OCI-LY7 (cell line): ENCODE measurements around the gene ZNF132.

Experiments
- CTCF ChIP-seq: fragments of 200-600 bp; sonication (generic); conservative IDR thresholded peaks from 2 replicates; pipeline ENCODE4 v1.5.1; 2014; ENCODE audit warnings: mild to moderate bottlenecking, antibody characterized with exemption, low read length, moderate library complexity, mixed read lengths
- EZH2phosphoT487 ChIP-seq: fragments of 200-600 bp; sonication (generic); IDR thresholded peaks from 2 replicates; pipeline ENCODE4 v1.6.1; 2018; ENCODE audit warnings: low read depth, borderline replicate concordance, mild to moderate bottlenecking, mixed run types, antibody characterized with exemption, low read length, moderate library complexity, mixed read lengths

- TF ChIP-seq EZH2phosphoT487 = no peak
- no peak for TF ChIP-seq CTCF
Measured at GRCh38 chr19:58400316-58400915, 39.5 kb downstream of the ZNF132 start.
